Measurements from ENCODE around the gene ZFYVE16.
"Not testable (repeated sequence)": the region's sequence is repeated elsewhere in the genome, so short reads cannot be mapped to it uniquely, and the experiment has no call there.

The ZFYVE16 gene

GRCh38 chr5:80407735-80408483 lies at the start of gene ZFYVE16:
Gene ZFYVE16 (plus strand): TSS chr5:80408064. CDS start chr5:80434148, 26,084 bp downstream.
- peak; percentile 84 for DNase-seq

DNA sequence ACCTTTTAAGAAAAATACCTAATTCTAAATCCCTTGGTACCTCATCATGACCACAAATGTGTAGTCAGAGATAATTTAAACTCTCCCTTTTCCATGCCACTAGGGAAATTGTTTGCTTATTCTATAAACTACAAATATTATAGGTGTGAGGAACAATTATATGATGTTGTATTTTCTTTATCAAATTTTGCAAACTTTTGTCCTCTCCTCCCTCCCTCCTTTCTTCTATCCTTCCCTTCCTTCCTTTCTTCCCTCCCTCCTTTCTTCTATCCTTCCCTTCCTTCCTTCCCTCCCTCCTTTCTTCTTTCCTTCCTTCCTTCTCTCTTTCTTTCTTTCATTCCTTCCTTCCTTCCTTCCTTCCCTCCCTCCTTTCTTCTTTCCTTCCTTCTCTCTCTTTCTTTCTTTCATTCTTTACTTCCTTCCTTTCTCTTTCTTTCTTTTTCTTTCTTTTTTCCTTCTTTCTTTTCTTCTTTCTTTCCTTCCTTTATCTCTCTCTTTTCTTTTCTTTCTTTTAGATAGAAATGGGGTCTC lies 46.9 kb upstream of the ZFYVE16 start:
- no peak for DNase-seq

GRCh38 chr5:80364892-80365291 lies 43.0 kb upstream of the ZFYVE16 start:
- DNase-seq, result no peak

- no peak for DNase-seq
Measured at GRCh38 chr5:80368661-80369480, 39.0 kb upstream of the ZFYVE16 start.

DNA sequence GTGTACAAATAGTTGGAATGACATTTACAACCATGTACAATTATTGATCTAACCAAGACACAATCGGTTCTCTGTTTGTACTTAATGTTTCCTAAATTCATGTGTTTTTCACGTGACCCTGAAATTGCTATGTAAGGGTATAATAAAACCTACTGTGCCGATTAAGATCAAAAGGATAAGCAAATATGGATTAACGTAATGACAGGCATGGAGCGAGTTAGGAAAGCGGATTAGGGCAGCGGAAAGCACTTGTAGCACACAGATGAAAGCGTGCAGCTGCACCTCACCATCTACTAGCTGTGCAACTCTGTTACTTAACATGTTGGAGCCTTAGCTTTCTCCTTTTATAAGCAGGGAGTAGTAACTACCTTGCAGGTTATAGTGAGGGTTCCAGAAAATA lies 38.3 kb upstream of the ZFYVE16 start:
- DNase-seq, result no peak

- no peak for DNase-seq
Measured at GRCh38 chr5:80370390-80370789, 37.5 kb upstream of the ZFYVE16 start.

GRCh38 chr5:80372780-80373179 lies 35.1 kb upstream of the ZFYVE16 start:
- DNase-seq, result no peak

DNA sequence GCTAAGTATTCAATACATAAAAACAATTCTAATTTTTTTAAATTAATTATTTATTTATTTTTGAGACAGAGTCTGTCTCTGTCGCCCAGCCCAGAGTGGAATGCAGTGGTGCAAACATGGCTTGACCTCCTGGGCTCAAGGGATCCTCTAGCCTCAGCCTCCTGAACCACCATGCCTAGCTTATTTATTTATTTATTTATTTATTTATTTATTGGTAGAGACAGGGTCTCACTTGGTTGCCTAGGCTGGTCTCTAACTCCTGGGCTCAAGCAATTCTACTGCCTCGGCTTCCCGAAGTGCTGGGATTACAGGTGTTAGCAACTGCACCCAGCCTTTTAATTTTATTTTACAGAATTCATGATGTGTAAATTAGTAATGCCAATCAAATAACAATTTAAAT lies 33.7 kb upstream of the ZFYVE16 start:
- no peak for DNase-seq

GRCh38 chr5:80376557-80376956 lies 31.3 kb upstream of the ZFYVE16 start:
- no peak for DNase-seq

DNA sequence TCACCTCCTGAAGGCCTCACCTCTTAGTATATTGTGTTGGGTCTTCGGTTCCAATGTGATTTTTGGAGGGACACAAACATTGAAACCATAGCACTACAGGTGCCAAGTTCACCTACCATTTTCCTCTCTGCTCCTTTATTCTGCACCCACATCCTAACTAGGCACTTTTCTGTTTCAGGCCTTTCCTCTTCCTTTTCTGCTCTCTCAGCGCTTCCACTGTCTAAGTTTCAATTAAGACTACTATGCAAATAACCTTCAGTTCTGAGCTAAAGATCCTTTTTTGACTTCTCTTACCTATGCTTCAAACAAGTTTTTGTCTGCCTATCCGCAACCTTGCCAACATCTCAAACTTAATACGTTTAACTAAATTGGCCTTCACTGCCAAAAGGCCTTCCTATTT lies 25.4 kb upstream of the ZFYVE16 start:
- no peak for DNase-seq

DNA sequence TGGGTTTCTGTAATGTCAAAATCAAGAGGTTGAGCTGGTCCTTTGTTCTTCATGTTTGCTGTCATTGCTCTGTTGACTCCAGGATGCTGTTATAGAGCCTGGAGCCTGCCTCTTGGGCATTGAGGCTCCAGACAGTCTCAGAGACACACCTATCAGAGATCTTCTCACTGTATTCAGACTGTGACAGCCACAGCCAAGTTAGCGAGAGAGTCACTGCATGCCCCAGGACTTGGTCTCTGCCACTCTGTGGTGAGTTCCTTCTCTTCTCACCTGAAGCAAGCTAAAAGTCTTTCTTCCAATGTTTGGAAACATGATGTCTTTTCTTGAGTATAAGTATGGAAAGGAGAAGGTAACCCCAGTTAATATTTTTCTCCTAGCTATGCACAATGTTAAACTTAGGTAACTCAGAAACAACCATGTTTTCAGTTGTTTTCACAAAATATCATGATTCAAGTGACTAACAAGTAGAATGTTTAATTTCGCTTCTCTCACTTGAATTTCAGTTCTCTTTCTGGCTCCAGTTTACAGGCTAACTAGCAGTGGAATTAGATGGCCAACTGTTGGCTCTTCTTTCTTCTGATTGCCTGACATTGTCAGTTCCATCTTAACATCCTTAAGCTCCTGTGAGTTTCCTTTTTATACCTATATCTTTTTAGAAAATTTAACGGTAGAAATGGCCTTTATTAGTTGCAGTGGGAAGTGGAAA lies 20.6 kb upstream of the ZFYVE16 start:
- no peak for DNase-seq

- DNase-seq, result no peak
Measured at GRCh38 chr5:80389580-80389979, 18.3 kb upstream of the ZFYVE16 start.

DNA sequence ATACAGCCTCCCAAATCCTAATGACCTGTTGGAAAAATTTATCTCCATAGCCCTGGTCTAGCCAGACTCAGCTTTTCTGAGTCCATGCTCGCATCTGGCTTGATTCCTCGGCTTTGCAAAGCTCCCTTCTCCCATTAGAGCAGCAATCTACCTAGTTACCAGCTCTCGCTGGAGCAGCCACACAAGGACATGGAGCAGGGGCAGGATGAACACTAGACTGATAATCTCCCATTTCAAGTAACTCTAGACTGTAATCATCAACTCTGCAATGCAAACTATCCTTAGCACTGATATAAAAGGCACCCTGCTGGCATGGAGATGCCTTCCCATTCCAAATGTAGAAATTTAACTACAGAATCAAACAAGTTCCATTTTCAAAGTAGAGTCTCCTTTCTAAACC lies 17.5 kb upstream of the ZFYVE16 start:
- not testable (repeated sequence) for DNase-seq

DNA sequence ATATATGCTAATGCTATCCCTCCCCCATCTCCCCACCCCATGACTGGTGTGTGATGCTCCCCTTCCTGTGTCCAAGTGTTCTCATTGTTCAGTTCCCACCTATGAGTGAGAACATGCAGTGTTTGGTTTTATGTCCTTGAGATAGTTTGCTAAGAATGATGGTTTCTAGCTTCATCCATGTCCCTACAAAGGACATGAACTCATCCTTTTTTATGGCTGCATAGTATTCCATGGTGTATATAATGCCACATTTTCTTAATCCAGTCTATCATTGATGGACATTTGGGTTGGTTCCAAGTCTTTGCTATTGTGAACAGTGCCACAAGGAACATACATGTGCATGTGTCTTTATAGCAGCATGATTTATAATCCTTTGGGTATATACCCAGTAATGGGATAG lies 16.6 kb upstream of the ZFYVE16 start:
- not testable (repeated sequence) for DNase-seq

GRCh38 chr5:80399526-80400239 lies 8.2 kb upstream of the ZFYVE16 start:
- no peak for DNase-seq

- DNase-seq, result not testable (repeated sequence)
Measured at GRCh38 chr5:80400368-80400767, 7.5 kb upstream of the ZFYVE16 start.

GRCh38 chr5:80403782-80404181 lies 4.1 kb upstream of the ZFYVE16 start:
- DNase-seq, result no peak

GRCh38 chr5:80406980-80407734 lies 707 bp upstream of the ZFYVE16 start:
- DNase-seq, result no peak

GRCh38 chr5:80408484-80409366 lies 861 bp downstream of the ZFYVE16 start:
- no peak for DNase-seq

GRCh38 chr5:80409367-80409966 lies 1.6 kb downstream of the ZFYVE16 start:
- no peak for DNase-seq
